Measurements from ENCODE around the gene TBC1D28.
"Not testable (repeated sequence)": the region's sequence is repeated elsewhere in the genome, so short reads cannot be mapped to it uniquely, and the experiment has no call there.

Gene TBC1D28

DNA sequence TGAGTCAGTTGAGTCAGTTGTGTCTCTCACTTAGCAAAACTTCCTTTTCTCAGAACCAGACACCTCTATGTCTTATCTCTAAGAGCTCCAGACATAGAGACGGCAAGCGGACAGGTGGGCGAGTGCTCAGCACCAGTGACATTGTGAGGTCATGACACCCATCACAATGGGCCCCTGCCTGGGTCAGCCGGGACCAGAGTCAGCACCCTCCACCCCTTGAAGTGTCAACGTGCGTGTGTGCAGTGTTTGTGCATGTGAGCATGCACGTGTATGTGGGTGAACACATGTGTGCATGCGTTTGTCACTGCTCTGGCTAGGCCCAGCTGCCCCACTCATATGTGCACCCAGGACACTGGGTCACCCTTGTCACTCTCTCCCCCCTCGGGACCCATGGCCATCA, at the start of gene TBC1D28:
TBC1D28 (minus strand) TSS at position 101 of the 400 bp plus-strand sequence. CDS start 3,039 bp downstream, outside the sequence.
- DNase-seq (ENCODE audit: low read depth, low spot score) = not testable (repeated sequence)

DNA sequence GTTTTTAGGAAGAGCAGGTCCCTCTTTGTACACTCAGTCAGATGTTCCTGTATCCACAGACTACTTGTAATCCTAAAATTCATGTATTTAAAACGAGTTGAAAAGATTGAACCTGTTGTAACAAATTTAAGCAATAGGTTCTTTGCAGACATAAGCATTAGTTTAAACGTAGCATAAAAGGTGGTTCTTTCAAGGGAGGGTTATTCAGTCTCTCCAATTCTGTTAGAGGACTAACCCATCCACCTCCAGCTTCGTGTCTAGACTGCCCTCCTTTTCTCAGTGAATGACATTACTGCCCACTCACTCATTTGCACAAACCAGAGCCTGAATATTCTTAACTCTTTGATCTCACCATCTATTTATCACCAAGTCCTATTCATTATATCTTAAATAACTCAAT, 38.5 kb upstream of the TBC1D28 start:
- not testable (repeated sequence) for DNase-seq (ENCODE audit: low read depth, low spot score)

DNA sequence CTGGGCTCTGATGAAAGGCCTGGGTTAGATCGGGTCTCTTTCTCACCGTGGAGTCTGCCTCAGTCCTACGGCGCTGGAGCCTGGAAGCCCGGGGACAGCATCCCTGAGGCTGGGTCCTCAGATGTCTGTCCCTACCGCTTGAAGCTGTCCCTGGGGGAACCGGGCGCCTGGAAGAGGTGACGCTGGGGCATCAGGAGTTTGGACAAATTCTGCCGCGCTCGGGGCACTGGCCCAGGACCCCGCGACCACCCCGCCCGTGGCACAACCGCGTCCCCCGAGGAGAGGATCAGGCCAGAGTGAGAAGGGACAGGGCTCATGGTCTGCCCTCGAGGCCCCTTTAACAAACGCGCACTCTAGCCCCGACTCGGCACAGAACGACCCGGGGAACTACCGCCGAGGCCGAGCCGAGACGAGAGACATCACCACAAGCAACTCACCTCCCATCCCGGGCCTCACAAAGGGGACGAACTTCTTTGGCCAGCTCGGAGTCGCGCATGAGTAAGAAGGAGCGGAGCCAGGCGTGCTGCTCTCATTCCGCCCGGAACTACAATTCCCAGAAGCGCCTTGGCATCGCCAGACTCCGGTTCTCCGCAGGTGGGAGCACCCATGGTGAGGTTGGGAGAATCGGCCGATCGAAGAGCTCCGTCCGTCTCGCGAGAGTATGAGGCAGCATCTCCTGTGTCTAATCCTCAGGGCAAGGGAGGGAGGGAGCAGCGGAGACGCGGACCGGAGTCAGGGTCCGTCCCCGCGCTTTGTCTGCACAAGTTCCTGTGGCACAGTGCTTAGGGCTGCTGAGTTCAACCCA, 37.8 kb upstream of the TBC1D28 start, which contains the start of gene FOXO3B:
FOXO3B (minus strand) TSS at position 548 of the 805 bp plus-strand sequence. CDS start 663 bp downstream, outside the sequence.
- peak; percentile 73 for DNase-seq (ENCODE audit: low read depth, low spot score)

DNA sequence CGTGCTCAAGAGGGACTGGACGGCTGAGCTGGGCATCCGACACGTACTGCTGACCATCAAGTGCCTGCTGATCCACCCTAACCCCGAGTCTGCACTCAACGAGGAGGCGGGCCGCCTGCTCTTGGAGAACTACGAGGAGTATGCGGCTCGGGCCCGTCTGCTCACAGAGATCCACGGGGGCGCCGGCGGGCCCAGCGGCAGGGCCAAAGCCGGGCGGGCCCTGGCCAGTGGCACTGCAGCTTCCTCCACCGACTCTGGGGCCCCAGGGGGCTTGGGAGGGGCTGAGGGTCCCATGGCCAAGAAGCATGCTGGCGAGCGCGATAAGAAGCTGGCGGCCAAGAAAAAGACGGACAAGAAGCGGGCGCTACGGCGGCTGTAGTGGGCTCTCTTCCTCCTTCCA, 33.2 kb upstream of the TBC1D28 start:
- not testable (repeated sequence) for DNase-seq (ENCODE audit: low read depth, low spot score)

DNA sequence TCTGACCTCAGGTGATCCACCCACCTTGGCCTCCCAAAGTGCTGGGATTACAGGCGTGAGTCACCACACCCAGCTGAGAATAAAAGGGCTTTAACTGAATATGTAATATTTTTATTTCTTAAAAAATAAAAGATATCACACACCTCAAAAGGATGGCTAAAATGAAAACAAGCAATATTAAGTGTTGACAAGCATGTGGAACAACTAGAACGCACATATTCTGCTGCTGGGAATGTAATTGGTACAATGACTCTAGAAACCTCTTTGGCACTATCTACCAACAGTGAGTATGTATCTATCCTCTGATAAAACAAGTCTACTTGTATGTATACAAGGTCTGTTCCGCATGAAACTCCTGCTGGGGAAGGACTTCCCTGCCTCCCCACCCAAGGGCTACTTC, 32.7 kb upstream of the TBC1D28 start:
- DNase-seq (ENCODE audit: low read depth, low spot score) = not testable (repeated sequence)

DNA sequence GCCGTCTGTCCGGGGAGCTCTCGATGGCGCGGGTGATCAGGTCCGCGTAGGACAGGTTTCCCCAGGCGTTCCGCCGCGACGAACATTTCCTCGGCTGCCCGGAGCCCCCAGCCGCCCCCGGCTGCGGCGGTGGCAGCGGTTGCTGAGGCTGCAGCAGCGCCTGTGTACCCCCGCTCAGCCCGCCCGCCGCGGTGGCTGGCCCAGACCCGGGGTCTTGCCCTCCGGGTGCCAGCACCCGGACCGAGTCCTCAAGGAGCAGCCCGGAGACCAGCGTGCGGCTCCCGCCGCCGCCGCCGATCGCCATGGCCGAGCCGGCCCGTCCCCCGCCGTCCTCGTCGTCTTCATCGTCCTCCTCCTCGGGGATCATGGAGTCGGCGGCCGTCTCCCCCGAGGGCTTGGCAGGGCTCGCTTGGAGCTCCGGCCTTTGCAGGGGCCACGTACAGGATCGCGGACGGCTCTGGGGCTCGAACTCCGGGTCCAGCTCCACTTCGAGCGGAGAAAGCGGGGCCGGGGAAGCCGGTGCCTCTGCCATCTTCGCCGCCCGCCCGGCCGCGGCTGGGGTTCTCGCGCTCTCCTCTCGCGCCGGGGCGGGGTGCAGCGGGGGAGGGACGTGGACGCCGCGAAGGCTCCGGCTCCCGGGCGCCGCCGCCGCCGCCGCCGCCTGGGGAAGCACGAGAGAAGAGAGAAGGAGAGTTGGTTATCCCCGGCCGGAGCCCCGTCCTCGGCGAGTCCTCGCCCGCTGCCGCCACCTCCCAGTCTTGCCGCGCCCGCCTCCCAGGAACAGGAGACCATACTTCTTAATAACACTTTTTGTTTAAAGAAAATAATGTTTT, 28.4 kb upstream of the TBC1D28 start:
- DNase-seq (ENCODE audit: low read depth, low spot score) = not testable (repeated sequence)

DNA sequence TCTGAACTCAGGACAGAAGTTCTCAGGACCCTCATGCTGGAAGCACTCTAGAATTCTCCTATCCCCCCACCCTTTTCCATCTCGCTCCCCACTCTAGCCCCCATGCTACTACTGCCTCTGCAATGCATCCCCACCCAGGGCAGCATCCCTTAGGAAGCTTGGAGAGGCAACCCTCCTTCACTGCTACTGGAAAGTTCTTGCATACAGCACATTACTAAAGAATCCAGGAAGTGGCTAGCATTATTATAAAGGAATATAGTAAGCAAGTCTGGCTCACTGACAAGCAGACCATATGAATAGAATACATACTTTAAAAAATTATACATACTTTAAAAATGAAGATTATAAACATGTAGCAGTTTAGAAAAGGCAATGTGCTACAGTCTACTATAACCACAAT, 24.4 kb upstream of the TBC1D28 start:
- not testable (repeated sequence) for DNase-seq (ENCODE audit: low read depth, low spot score)

DNA sequence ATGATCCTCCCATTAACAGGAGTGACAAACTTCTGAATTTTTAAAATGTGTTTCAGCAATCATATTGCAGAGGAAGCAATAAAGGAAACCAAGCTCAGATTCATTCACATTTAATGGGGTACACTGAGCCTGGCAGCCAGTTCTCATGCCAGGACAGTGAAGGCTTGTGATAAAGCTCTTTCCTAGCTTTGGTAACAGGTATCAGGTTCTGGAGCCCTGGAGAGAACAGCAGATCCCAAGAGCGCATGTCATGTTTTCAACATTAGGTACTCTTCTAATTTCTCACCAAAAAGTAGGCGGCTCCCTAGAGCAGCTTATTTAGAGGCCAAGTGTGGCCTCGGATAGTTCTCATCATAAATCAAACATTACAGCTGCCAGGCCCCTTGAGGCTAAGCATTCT, 23.3 kb upstream of the TBC1D28 start:
- not testable (repeated sequence) for DNase-seq (ENCODE audit: low read depth, low spot score)

DNA sequence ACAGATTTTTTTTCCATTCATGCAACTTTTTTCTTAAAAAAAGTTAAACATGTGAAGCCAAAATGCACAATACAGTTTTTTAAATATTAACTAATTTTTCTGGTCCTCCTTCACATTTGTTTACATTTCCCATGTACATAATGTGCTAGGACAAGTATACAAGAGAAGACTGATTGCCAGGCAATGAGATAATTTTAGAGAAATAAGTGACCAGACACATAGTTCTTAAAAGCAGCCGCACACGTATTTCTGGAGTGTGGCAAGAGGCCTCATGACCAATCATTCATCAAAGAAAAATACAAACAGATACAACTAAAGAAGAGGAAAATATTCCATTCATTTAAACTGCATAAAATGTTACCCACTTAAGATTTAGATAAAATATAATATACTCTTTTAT, 22.1 kb upstream of the TBC1D28 start:
- not testable (repeated sequence) for DNase-seq (ENCODE audit: low read depth, low spot score)

DNA sequence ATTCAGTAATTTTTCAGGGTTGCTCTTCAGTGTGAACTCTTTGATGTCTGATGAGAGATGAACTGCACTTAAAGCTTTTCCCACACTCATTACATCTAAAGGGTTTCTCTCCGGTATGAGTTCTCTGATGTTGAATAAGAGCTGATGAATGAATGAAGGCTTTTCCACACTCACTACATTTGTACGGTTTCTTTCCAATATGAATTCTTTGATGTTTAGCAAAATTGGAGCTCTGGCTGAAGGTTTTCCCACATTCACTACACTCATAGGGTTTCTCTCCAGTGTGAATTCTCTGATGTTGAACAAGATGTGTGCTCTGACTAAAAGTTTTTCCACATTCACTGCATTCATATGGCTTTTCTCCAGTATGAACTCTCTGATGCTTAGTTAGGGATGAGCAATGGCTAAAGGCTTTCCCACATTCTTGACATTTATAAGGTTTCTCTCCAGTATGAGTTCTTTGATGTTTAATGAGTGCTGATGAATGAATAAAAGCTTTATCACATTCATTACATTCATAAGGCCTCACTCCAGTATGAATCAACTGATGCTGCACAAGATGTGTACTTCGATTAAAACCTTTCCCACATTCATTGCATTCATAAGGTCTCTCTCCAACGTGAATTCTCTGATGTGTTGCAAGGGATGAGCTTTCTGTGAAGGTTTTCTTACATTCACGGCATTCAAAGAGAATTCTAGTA, 17.9 kb upstream of the TBC1D28 start:
- not testable (repeated sequence) for DNase-seq (ENCODE audit: low read depth, low spot score)

DNA sequence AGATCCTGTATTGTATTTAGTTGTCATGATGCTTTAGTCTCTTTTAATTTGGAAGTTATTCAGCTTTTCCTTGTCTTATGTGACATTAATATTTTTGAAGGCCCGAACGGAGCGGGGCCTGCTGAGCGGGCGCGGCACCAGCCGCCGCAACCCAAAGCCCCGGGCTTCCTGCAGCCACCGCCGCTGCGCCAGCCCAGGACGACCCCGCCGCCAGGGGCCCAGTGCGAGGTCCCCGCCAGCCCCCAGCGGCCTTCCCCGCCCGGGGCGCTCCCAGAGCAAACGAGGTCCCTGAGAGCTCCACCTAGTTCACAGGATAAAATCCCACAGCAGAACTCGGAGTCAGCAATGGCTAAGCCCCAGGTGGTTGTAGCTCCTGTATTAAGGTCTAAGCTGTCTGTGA, 5.9 kb upstream of the TBC1D28 start:
- not testable (repeated sequence) for DNase-seq (ENCODE audit: low read depth, low spot score)

DNA sequence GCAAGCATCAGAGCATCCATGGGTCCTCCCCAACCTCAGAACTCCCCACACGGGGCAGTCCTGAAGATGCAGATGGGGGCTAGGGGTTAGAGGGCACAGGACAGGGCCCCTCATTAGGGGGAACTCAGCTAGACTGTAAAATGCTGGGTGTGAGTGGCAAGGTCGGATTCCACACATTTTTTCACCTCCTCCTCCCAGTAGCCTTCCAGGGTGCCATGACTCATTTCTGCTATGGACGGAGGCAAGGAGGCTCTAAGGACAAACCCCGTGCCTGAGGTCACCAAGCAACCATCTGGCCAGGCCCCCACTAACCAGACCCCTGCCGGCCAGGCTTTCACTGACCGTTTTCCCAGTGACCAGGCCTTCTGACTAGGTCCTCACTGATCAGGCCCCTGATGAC, 1.1 kb downstream of the TBC1D28 start:
- not testable (repeated sequence) for DNase-seq (ENCODE audit: low read depth, low spot score)

DNA sequence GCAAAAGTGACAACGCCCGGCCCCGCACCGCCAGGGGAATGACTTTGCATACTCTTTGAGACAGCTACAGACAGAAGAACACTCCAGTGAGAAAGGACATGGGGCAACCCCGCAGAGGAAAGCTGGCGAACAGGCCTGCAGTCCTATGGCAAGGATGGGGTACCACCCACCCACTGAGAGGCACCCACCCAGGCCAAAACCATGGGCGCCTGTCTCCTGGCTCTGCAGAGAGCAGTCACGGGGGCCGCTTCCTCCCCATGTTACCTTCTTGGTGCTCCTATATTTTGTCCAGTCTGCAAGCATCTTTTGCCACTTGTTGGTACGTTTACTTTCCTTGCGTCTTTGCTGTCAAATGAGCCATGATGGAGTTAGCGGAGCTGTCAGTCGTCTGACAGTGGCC, 5.8 kb downstream of the TBC1D28 start:
- DNase-seq (ENCODE audit: low read depth, low spot score) = not testable (repeated sequence)

DNA sequence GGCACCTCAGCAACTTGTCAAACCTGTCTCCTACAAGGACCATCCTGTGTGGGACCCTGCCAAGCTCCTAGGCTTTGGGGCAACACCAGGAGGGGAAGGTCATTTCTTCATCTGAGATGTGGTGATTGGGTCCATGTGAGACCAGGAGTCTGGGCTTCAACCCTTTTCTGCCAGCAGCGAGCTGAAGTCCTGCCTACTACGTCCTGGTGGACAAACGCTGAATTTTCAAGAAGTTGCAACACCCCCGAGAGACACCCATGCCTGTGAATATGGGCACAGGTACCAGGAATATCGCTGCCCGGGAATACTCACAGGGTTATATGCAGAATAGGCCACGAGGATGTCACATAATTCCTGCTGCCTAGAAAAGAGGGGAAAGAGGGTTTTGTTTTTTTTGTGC, 8.0 kb downstream of the TBC1D28 start:
- not testable (repeated sequence) for DNase-seq (ENCODE audit: low read depth, low spot score)

DNA sequence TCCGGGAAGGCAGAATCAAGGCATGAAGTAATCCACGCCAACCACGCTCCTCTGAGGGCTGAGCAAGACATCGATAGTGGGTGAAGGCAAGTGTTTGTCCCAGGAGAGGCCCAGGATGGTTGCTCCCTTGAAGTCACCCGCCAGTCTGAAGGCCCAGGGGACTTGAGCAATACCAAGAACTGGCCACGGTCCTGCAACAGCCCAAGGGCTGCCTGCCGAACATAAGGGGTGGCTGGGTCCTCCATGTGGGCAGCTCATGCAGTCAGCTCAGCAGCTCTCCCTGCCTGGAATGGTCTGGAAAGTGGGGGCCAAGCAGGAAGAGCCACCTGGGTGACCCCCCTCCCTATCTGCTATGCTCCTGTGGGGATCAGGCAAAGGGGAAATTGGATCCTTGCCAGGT, 8.4 kb downstream of the TBC1D28 start:
- DNase-seq (ENCODE audit: low read depth, low spot score) = not testable (repeated sequence)

DNA sequence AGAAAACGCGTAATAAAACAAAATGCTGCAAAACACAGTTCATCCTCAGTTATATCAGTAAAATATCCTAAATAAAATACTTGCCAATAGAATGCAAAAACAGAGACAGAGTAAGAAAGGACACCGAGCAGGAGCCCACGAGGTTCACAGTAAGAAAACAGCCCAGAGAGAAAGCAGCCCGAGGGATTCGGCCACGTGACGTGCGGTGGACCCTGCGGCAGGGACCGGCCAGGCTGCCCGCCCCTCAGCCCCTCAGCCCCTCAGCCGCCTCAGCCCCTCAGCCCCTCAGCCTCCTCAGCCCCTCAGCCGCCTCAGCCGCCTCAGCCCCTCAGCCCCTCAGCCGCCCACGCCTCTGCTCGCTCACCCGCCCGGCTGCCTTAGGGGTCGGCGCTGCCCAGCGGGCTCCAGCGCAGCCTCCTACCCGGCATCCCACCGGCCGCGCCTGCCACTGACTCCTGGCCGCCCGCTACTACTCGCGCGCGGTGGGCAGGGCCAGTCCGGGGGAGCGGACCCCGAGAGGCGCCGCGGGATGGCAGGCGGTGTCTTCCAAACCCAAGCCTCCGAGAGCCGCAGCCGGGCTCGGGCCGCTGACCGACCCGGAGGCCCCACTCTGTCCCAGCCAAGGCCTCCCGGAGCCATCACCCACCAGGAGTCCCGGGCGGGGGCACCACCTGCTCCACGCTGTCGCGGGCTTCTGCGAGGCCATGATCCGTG, 9.5 kb downstream of the TBC1D28 start:
- DNase-seq (ENCODE audit: low read depth, low spot score) = not testable (repeated sequence)

DNA sequence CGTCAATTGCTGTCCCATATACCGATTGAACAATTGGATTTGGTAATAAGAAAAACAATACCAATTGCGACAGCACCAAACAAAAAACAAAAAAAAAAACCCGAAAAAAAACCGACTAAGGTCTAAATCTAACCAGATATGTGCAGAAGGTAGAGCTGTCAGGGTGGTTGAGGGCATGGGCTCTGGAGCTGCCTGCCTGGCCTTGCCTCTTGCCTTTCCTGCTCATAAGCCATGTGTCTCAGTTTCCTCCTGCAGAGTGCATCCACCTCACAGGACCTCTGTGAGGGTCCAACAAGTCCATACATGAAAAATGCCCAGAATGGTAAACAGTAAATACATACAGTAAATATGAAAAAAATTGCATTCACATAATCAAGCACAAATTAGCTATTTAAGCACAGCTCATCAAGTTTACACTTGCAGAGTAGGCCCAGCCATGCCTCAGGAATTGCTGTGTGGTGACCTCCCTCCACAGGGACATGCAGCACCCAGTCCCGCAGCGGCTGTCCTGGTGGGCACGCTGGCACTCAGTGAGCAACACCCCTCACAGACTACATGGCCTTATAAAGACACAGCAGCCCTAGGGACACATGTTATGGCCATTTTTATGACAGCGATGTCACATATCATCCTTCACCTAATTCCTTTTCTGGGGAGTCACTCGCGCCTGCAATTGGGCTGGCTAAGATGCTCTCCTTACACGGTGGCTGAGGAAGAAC, 17.9 kb downstream of the TBC1D28 start:
- no peak for DNase-seq (ENCODE audit: low read depth, low spot score)

DNA sequence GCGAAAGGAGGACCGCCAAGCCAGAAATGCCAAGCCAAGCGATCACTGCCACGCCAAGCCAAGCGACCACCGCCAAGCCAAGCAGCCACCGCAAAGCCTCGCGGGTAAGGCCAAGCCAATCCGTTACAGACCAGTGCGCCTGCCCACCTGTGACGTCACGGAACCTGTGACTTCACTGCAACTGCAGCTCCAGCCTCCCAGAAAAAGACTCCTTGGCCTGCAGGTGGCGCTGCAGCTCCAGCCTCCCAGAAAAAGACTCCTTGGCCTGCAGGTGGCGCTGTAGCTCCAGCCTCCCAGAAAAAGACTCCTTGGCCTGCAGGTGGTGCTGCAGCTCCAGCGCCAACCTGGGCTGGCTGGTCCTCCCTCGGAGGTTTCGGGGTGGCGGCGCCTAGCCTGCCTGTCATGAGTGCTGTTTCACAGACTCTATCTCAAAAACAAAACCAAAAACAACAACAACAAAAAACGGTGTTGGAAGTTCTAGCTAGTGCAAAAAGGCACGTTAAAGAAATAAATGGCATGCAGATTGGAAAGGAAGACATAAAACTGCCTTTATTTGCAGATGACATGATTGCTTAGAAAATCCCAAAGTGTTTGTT, 18.6 kb downstream of the TBC1D28 start:
- DNase-seq (ENCODE audit: low read depth, low spot score) = peak; percentile 52

DNA sequence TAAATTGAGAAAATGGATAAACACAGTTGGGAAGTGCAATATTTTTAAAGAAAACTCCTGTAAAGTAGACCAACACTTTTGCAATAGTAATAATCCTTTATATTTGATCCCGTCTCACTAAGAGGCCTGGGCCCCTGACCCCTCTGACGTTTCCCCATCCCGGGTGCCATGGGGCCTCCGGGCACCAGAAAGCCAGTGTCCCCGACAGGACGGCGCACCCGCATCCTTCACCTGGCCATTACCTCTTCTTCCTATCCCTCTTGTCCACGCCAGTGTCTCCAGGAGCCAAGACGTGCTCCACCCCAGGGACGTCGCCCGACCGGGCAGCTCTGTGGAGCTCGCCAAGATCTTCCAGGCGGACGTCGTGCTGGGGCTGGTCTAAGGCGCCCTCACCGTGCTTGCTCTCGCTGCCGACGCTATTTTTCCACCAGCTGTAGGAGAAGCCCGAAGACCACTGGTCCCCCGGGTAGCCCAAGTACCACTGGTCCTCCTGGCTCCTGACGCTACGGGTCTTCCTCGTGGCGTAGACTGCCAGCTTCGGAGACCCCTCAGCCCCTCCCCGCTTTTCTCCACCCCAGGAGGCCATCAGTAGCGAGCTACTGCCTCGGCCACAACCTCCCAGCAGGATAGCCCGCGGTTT, 19.2 kb downstream of the TBC1D28 start:
- not testable (repeated sequence) for DNase-seq (ENCODE audit: low read depth, low spot score)

DNA sequence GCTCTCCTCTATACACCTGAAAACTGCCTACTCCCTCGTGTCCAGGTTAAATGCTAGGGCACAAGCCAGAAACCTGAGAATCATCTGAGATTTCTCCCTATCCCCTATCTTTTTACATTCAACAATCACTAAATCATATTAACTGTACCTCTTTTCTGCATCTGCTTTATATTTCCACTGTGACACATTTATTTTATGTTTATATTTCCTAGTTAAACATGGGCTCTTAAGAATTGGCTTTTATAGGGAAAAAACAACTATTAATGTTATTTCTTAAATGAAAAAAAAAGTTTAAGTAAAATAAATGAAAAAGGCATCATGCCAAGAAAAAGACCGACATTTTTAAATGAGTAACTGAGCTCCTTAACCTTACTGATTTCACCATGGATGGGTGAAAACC, 26.6 kb downstream of the TBC1D28 start:
- not testable (repeated sequence) for DNase-seq (ENCODE audit: low read depth, low spot score)

Measured in smooth muscle cell of the brain vasculature (primary cell).